Smooth muscle cell (in vitro differentiated cells): Measurements from ENCODE around the gene IL37. TPM values are rescaled to one million over a fixed set of nuclear protein-coding genes. Genes with fewer than 3 reads are reported as not detected.

Experiments
- DNase-seq: peaks from one replicate; lab custom pipeline; 2025; ENCODE audit not compliant: unreplicated experiment; lab: John Stamatoyannopoulos, UW
- H2AFZ ChIP-seq: fragments of 200-600 bp; sonication (generic); 2 replicates; pipeline ENCODE4 v1.6.0; 2016; ENCODE audit warnings: antibody characterized with exemption, low read depth, mild to moderate bottlenecking
- H3F3A ChIP-seq: fragments of 200-600 bp; sonication (generic); 2 replicates; pipeline ENCODE4 v1.6.0; 2017; ENCODE audit warnings: antibody characterized with exemption, low read depth
- H3K27ac ChIP-seq: fragments of 200-600 bp; sonication (generic); 2 replicates; pipeline ENCODE4 v1.5.1; 2016; ENCODE audit warnings: low read depth, mild to moderate bottlenecking
- H3K27me3 ChIP-seq: fragments of 200-600 bp; sonication (generic); 2 replicates; pipeline ENCODE4 v1.6.1; 2016; ENCODE audit warnings: low read depth, mild to moderate bottlenecking
- H3K36me3 ChIP-seq: fragments of 200-600 bp; sonication (generic); 2 replicates; pipeline ENCODE4 v1.5.1; 2016; ENCODE audit warnings: low read depth
- H3K4me1 ChIP-seq: fragments of 200-600 bp; sonication (generic); 2 replicates; pipeline ENCODE4 v1.5.1; 2016; ENCODE audit warnings: low read depth
- H3K4me2 ChIP-seq: fragments of 200-600 bp; sonication (generic); 2 replicates; pipeline ENCODE4 v1.6.0; 2016; ENCODE audit warnings: mild to moderate bottlenecking
- H3K4me3 ChIP-seq: fragments of 200-600 bp; sonication (generic); 2 replicates; pipeline ENCODE4 v1.5.1; 2016; ENCODE audit warnings: mild to moderate bottlenecking
- H3K79me2 ChIP-seq: fragments of 200-600 bp; sonication (generic); 2 replicates; pipeline ENCODE4 v1.6.0; 2016; ENCODE audit warnings: low read depth, mild to moderate bottlenecking
- H3K9ac ChIP-seq: fragments of 200-600 bp; sonication (generic); 2 replicates; pipeline ENCODE4 v1.6.0; 2016; ENCODE audit warnings: low read depth
- H3K9me3 ChIP-seq: fragments of 200-600 bp; sonication (generic); replicated peaks from 2 replicates; pipeline ENCODE4 v1.5.1; 2016; ENCODE audit warnings: low read depth
- H4K20me1 ChIP-seq: fragments of 200-600 bp; sonication (generic); 2 replicates; pipeline ENCODE4 v1.6.0; 2016; ENCODE audit warnings: low read depth
- WGBS: methylation state at CpG from one replicate; pipeline ENCODE4 v1.1.7; 2016; ENCODE audit warnings: low lambda C conversion rate; 5-methylcytosine and 5-hydroxymethylcytosine counted together
- polyA plus RNA-seq: library from polyadenylated mRNA; unstranded; fragments of >200 nt; fragmentation: Nextera tagmentation; extraction: Ambion mirVana; gene quantifications from 2 replicates; pipeline ENCODE4 v1.2.1, GENCODE V29; 2016
- total RNA-seq: library from RNA; depleted of rRNA; stranded (reverse); fragments of >200 nt; gene quantifications from 2 replicates; pipeline ENCODE4 v1.2.3, GENCODE V29; 2014
- TF ChIP-seq, protein P1 (sequence below): fragments of 200-600 bp; sonication (generic); IDR thresholded peaks from 2 replicates; pipeline ENCODE4 v1.5.1; 2017; ENCODE audit warnings: borderline replicate concordance, mild to moderate bottlenecking, antibody characterized with exemption; ENCODE audit not compliant: insufficient read depth, poor library complexity, severe bottlenecking

The IL37 gene
- total and polyA plus RNA-seq, 2 experiments from 2014 or later, result not detected

DNA sequence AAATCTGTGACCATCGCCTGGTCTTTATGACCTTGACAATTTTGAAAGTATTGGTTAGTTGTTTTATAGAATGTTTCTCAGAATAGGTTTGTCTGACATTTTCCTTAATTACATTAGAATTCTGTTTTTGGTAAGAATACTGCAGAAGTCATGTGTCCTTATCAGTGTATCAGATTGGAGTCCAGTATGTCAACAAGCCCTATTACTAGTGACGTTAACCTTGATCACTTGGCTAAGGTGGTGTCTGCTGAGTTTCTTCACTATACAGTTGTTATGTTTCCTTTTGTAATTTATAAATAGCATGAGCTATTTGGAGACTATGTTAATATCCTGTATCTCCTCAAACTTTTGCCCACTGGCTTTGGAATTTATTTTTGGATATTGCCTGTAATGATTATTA lies 56.1 kb downstream of the IL37 start:
- H3K4me1 ChIP-seq, result no peaks in the 10 kb centered on the region
- H3K9me3 ChIP-seq, result no peaks in the 10 kb centered on the region
- WGBS, result 87% methylated on average over 2 of the region's 2 CpGs
- H3K27me3 ChIP-seq, result peaks cover 62% of the 10 kb centered on the region
- H3F3A ChIP-seq, result no peaks in the 10 kb centered on the region
- H3K79me2 ChIP-seq, result no peaks in the 10 kb centered on the region
- no peak overlapping the region for H3K4me2 ChIP-seq
- H3K27ac ChIP-seq, result no peak overlapping the region
- H4K20me1 ChIP-seq, result no peaks in the 10 kb centered on the region
- no peak for DNase-seq
- H3K36me3 ChIP-seq, result no peaks in the 10 kb centered on the region
- no peak overlapping the region for H3K4me3 ChIP-seq
- TF ChIP-seq, protein P1, sequence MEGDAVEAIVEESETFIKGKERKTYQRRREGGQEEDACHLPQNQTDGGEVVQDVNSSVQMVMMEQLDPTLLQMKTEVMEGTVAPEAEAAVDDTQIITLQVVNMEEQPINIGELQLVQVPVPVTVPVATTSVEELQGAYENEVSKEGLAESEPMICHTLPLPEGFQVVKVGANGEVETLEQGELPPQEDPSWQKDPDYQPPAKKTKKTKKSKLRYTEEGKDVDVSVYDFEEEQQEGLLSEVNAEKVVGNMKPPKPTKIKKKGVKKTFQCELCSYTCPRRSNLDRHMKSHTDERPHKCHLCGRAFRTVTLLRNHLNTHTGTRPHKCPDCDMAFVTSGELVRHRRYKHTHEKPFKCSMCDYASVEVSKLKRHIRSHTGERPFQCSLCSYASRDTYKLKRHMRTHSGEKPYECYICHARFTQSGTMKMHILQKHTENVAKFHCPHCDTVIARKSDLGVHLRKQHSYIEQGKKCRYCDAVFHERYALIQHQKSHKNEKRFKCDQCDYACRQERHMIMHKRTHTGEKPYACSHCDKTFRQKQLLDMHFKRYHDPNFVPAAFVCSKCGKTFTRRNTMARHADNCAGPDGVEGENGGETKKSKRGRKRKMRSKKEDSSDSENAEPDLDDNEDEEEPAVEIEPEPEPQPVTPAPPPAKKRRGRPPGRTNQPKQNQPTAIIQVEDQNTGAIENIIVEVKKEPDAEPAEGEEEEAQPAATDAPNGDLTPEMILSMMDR, result no peak
- H2AFZ ChIP-seq, result no peak overlapping the region
- H3K9ac ChIP-seq, result no peak overlapping the region

Other genes starting within 250 kb of the IL37 start
- gene NT5DC4, start 190.1 kb upstream of the IL37 start, total RNA-seq, result not detected in 2 replicates
- gene NT5DC4, start 190.1 kb upstream of the IL37 start, polyA plus RNA-seq, result not detected in 2 replicates
- 7.8 and 16.7 TPM in 2 replicates for gene CKAP2L, start 146.6 kb upstream of the IL37 start, total RNA-seq
- gene CKAP2L, start 146.6 kb upstream of the IL37 start, polyA plus RNA-seq, result 5.1 and 6.6 TPM in 2 replicates
- gene IL1A, start 126.7 kb upstream of the IL37 start, total RNA-seq, result 3.4 and 6.4 TPM in 2 replicates
- 1.4 and 5.1 TPM in 2 replicates for gene IL1A, start 126.7 kb upstream of the IL37 start, polyA plus RNA-seq
- gene IL1B, start 74.4 kb upstream of the IL37 start, total RNA-seq, result not detected in 2 replicates
- not detected in 2 replicates for gene IL1B, start 74.4 kb upstream of the IL37 start, polyA plus RNA-seq
- gene IL36G, start 66.8 kb downstream of the IL37 start, total RNA-seq, result 0.22 and 0.27 TPM in 2 replicates
- 0.30 and 1.1 TPM in 2 replicates for gene IL36G, start 66.8 kb downstream of the IL37 start, polyA plus RNA-seq
- not detected in 2 replicates for gene IL36A, start 94.3 kb downstream of the IL37 start, total RNA-seq
- not detected in 2 replicates for gene IL36A, start 94.3 kb downstream of the IL37 start, polyA plus RNA-seq
- not detected in 2 replicates for gene IL36B, start 141.7 kb downstream of the IL37 start, total RNA-seq
- not detected in 2 replicates for gene IL36B, start 141.7 kb downstream of the IL37 start, polyA plus RNA-seq
- gene IL36RN, start 148.0 kb downstream of the IL37 start, total RNA-seq, result 7.8 and 10.7 TPM in 2 replicates
- gene IL36RN, start 148.0 kb downstream of the IL37 start, polyA plus RNA-seq, result 1.5 and 5.6 TPM in 2 replicates
- not detected in 2 replicates for gene IL1F10, start 156.8 kb downstream of the IL37 start, total RNA-seq
- not detected in 2 replicates for gene IL1F10, start 156.8 kb downstream of the IL37 start, polyA plus RNA-seq
- gene IL1RN, start 216.4 kb downstream of the IL37 start, total RNA-seq, result 1.1 and 2.2 TPM in 2 replicates
- gene IL1RN, start 216.4 kb downstream of the IL37 start, polyA plus RNA-seq, result 2.0 and 3.3 TPM in 2 replicates